ENCODE results near the gene OR6T1. TPM values are rescaled to one million over a fixed set of nuclear protein-coding genes. Genes with fewer than 3 reads are reported as not detected.

The OR6T1 gene
- total RNA-seq: not detected
- polyA plus RNA-seq: not detected
- total RNA-seq: 0 reads per million in 6 experiments

GRCh38 chr11:123943738-123944137 lies at the start of gene OR6T1:
TSS of gene OR6T1 (minus strand) at chr11:123943838. CDS start at chr11:123943838, 0 bp downstream.
- H3K27me3 Mint-ChIP-seq: peaks cover 9 to 30% (median 13%) of the 10 kb centered on the region in 5 donors
- POLR2A ChIA-PET: no interaction called here
- H3K36me3 Mint-ChIP-seq: peaks cover 0 to 4% (median 0%) of the 10 kb centered on the region in 3 donors
- no peak within 1 kb of the TSS for H3K4me3 Mint-ChIP-seq
- no peak within 1 kb of the TSS for H3K27ac Mint-ChIP-seq
- no peaks in the 10 kb centered on the region for H3K4me1 Mint-ChIP-seq
- ATAC-seq (no peak), DNase-seq (no peak)
- peaks cover 0 to 11% (median 0%) of the 10 kb centered on the region in 9 donors for H3K9me3 Mint-ChIP-seq

- peaks cover 0 to 5% (median 0%) of the 10 kb centered on the region in 3 donors for H3K36me3 Mint-ChIP-seq
- ATAC-seq (no peak), DNase-seq (no peak)
- peaks cover 0 to 33% (median 7%) of the 10 kb centered on the region in 9 donors for H3K9me3 Mint-ChIP-seq
- no peaks in the 10 kb centered on the region for H3K4me1 Mint-ChIP-seq
- H3K4me3 Mint-ChIP-seq: no peak overlapping the region
- peaks cover 0 to 23% (median 4%) of the 10 kb centered on the region in 5 donors for H3K27me3 Mint-ChIP-seq
- POLR2A ChIA-PET: no interaction called here
- H3K27ac Mint-ChIP-seq: no peak overlapping the region
Observed at GRCh38 chr11:123979311-123979710, 35.7 kb upstream of the OR6T1 start.

- Mint-ChIP-seq H3K4me1 (no peaks in the 10 kb centered on the region), H3K9me3 (peaks cover 0 to 23% (median 4%) of the 10 kb centered on the region in 9 donors), H3K4me3 (no peak within 1 kb of the TSS), H3K36me3 (peaks cover 0 to 3% (median 0%) of the 10 kb centered on the region in 3 donors), H3K27me3 (peaks cover 1 to 12% (median 3%) of the 10 kb centered on the region in 5 donors), H3K27ac (no peak within 1 kb of the TSS)
- DNase-seq: no peak
- POLR2A ChIA-PET: no interaction called here
- ATAC-seq: no peak
Observed at GRCh38 chr11:123977731-123978347, 34.2 kb upstream of the OR6T1 start, which contains the start of gene OR10S1. TSS of gene OR10S1 (minus strand) at chr11:123977781. CDS start at chr11:123977664, 117 bp downstream.

- DNase-seq (no peak), ATAC-seq (no peak)
- Mint-ChIP-seq H3K27me3 (peaks cover 0 to 11% (median 4%) of the 10 kb centered on the region in 5 donors), H3K9me3 (peaks cover 0 to 14% (median 0%) of the 10 kb centered on the region in 9 donors), H3K36me3 (no peaks in the 10 kb centered on the region), H3K4me1 (no peaks in the 10 kb centered on the region), H3K27ac (no peak overlapping the region), H3K4me3 (no peak overlapping the region)
- POLR2A ChIA-PET: no interaction called here
Observed at GRCh38 chr11:123976770-123977560, 33.3 kb upstream of the OR6T1 start.

- H3K9me3 Mint-ChIP-seq: peaks cover 0 to 9% (median 0%) of the 10 kb centered on the region in 9 donors
- no peak for DNase-seq
- H3K4me1 Mint-ChIP-seq: no peaks in the 10 kb centered on the region
- no peak for ATAC-seq
- no peak overlapping the region for H3K4me3 Mint-ChIP-seq
- H3K27me3 Mint-ChIP-seq: peaks cover 0 to 20% (median 4%) of the 10 kb centered on the region in 5 donors
- H3K36me3 Mint-ChIP-seq: no peaks in the 10 kb centered on the region
- POLR2A ChIA-PET: no interaction called here
- H3K27ac Mint-ChIP-seq: no peak overlapping the region
Observed at GRCh38 chr11:123973816-123974215, 30.2 kb upstream of the OR6T1 start.

GRCh38 chr11:123956752-123957151 lies 13.1 kb upstream of the OR6T1 start:
- Mint-ChIP-seq H3K27me3 (peaks cover 0 to 32% (median 2%) of the 10 kb centered on the region in 5 donors), H3K4me3 (no peak overlapping the region), H3K9me3 (peaks cover 3 to 26% (median 12%) of the 10 kb centered on the region in 9 donors), H3K36me3 (peaks cover 0 to 4% (median 0%) of the 10 kb centered on the region in 3 donors), H3K4me1 (no peaks in the 10 kb centered on the region), H3K27ac (no peak overlapping the region)
- DNase-seq: no peak
- no peak for ATAC-seq
- POLR2A ChIA-PET: no interaction called here

- ATAC-seq (no peak), DNase-seq (no peak)
- Mint-ChIP-seq H3K4me3 (no peak overlapping the region), H3K27me3 (peaks cover 5 to 21% (median 9%) of the 10 kb centered on the region in 5 donors), H3K4me1 (no peaks in the 10 kb centered on the region), H3K27ac (no peak overlapping the region), H3K36me3 (peaks cover 0 to 4% (median 0%) of the 10 kb centered on the region in 3 donors), H3K9me3 (peaks cover 0 to 7% (median 0%) of the 10 kb centered on the region in 9 donors)
- POLR2A ChIA-PET: no interaction called here
Observed at GRCh38 chr11:123945132-123945531, 1.5 kb upstream of the OR6T1 start.

GRCh38 chr11:123942413-123942812 lies 1.2 kb downstream of the OR6T1 start:
- Mint-ChIP-seq H3K36me3 (peaks cover 0 to 4% (median 0%) of the 10 kb centered on the region in 3 donors), H3K4me1 (no peaks in the 10 kb centered on the region), H3K27me3 (peaks cover 9 to 26% (median 14%) of the 10 kb centered on the region in 5 donors), H3K27ac (no peak overlapping the region), H3K9me3 (peaks cover 0 to 11% (median 0%) of the 10 kb centered on the region in 9 donors), H3K4me3 (no peak overlapping the region)
- DNase-seq: no peak
- POLR2A ChIA-PET: no interaction called here
- no peak for ATAC-seq

- peaks cover 6 to 10% (median 7%) of the 10 kb centered on the region in 5 donors for H3K27me3 Mint-ChIP-seq
- ATAC-seq (no peak), DNase-seq (no peak)
- POLR2A ChIA-PET: no interaction called here
- H3K4me3 Mint-ChIP-seq: no peak within 1 kb of the TSS
- H3K4me1 Mint-ChIP-seq: no peaks in the 10 kb centered on the region
- peaks cover 0 to 11% (median 0%) of the 10 kb centered on the region in 9 donors for H3K9me3 Mint-ChIP-seq
- peaks cover 0 to 4% (median 0%) of the 10 kb centered on the region in 3 donors for H3K36me3 Mint-ChIP-seq
- H3K27ac Mint-ChIP-seq: no peak within 1 kb of the TSS
Observed at GRCh38 chr11:123939317-123939716, 4.3 kb downstream of the OR6T1 start, which contains the start of gene OR4D5. TSS of gene OR4D5 (plus strand) at chr11:123939617. CDS start at chr11:123939617, 0 bp downstream.

GRCh38 chr11:123924027-123924426 lies 19.6 kb downstream of the OR6T1 start:
- Mint-ChIP-seq H3K36me3 (no peaks in the 10 kb centered on the region), H3K4me3 (no peak overlapping the region), H3K27me3 (peaks cover 0 to 7% (median 1%) of the 10 kb centered on the region in 5 donors), H3K9me3 (peaks cover 0 to 2% (median 0%) of the 10 kb centered on the region in 9 donors), H3K4me1 (no peaks in the 10 kb centered on the region), H3K27ac (no peak overlapping the region)
- ATAC-seq (no peak), DNase-seq (no peak)
- POLR2A ChIA-PET: no interaction called here

- Mint-ChIP-seq H3K27me3 (peaks cover 0 to 1% (median 0%) of the 10 kb centered on the region in 5 donors), H3K4me3 (no peak overlapping the region), H3K27ac (no peak overlapping the region), H3K4me1 (no peaks in the 10 kb centered on the region), H3K36me3 (no peaks in the 10 kb centered on the region), H3K9me3 (peaks cover 0 to 4% (median 0%) of the 10 kb centered on the region in 9 donors)
- no peak for DNase-seq
- POLR2A ChIA-PET: no interaction called here
- no peak for ATAC-seq
Observed at GRCh38 chr11:123920943-123921342, 22.7 kb downstream of the OR6T1 start.

GRCh38 chr11:123905826-123906225 lies 37.8 kb downstream of the OR6T1 start:
- no peak for ATAC-seq
- Mint-ChIP-seq H3K4me3 (no peak overlapping the region), H3K27ac (no peak overlapping the region), H3K4me1 (no peaks in the 10 kb centered on the region), H3K9me3 (no peaks in the 10 kb centered on the region), H3K36me3 (no peaks in the 10 kb centered on the region), H3K27me3 (peaks cover 6 to 16% (median 8%) of the 10 kb centered on the region in 5 donors)
- DNase-seq: no peak
- POLR2A ChIA-PET: no interaction called here

- ATAC-seq (no peak), DNase-seq (no peak)
- H3K9me3 Mint-ChIP-seq: no peaks in the 10 kb centered on the region
- POLR2A ChIA-PET: no interaction called here
- H3K27ac Mint-ChIP-seq: no peak overlapping the region
- H3K36me3 Mint-ChIP-seq: no peaks in the 10 kb centered on the region
- peaks cover 6 to 11% (median 7%) of the 10 kb centered on the region in 5 donors for H3K27me3 Mint-ChIP-seq
- no peak overlapping the region for H3K4me3 Mint-ChIP-seq
- H3K4me1 Mint-ChIP-seq: no peaks in the 10 kb centered on the region
Observed at GRCh38 chr11:123904932-123905331, 38.7 kb downstream of the OR6T1 start.
